GM23338 (cell line): ENCODE data around the gene WDCP. TPM values are rescaled to one million over a fixed set of nuclear protein-coding genes. Genes with fewer than 3 reads are reported as not detected.

Source experiments
- ATAC-seq: fragments of 200-7000 bp; cut with Tn5 transposase; 3 replicates; pipeline ENCODE4 v1.9.1; 2020
- DNase-seq: peaks from one replicate; pipeline ENCODE4 v3.0.0-alpha.2; 2015; ENCODE audit warnings: low spot score
- H2AFZ ChIP-seq: fragments of 200-600 bp; sonication (generic); 2 replicates; pipeline ENCODE4 v1.8.0; 2016; ENCODE audit warnings: antibody characterized with exemption, mild to moderate bottlenecking, moderate library complexity
- H3F3A ChIP-seq: fragments of 200-600 bp; sonication (generic); replicated peaks from 2 replicates; pipeline ENCODE4 v1.8.0; 2017; ENCODE audit warnings: antibody characterized with exemption, mixed run types, low read depth
- H3K27ac ChIP-seq: fragments of 200-600 bp; sonication (generic); 2 replicates; pipeline ENCODE4 v1.6.1; 2016; ENCODE audit warnings: low read depth
- H3K27me3 ChIP-seq: fragments of 200-600 bp; sonication (generic); 2 replicates; pipeline ENCODE4 v1.8.0; 2016; ENCODE audit warnings: mild to moderate bottlenecking, mixed run types, moderate library complexity; ENCODE audit not compliant: insufficient read depth
- H3K36me3 ChIP-seq: fragments of 200-600 bp; sonication (generic); 2 replicates; pipeline ENCODE4 v1.8.0; 2016; ENCODE audit warnings: mild to moderate bottlenecking; ENCODE audit not compliant: insufficient read depth
- H3K4me1 ChIP-seq: fragments of 200-600 bp; sonication (generic); 2 replicates; pipeline ENCODE4 v1.8.0; 2016; ENCODE audit warnings: mild to moderate bottlenecking, moderate library complexity; ENCODE audit not compliant: insufficient read depth
- H3K4me2 ChIP-seq: fragments of 200-600 bp; sonication (generic); 2 replicates; pipeline ENCODE4 v1.7.1; 2017; ENCODE audit warnings: mixed run types
- H3K4me3 ChIP-seq: fragments of 200-600 bp; sonication (generic); 2 replicates; pipeline ENCODE4 v1.6.1; 2016; ENCODE audit warnings: mixed run types
- H3K79me2 ChIP-seq: fragments of 200-600 bp; sonication (generic); replicated peaks from 2 replicates; pipeline ENCODE4 v1.8.0; 2017; ENCODE audit warnings: mild to moderate bottlenecking; ENCODE audit not compliant: insufficient read depth
- H3K9me2 ChIP-seq: fragments of 200-600 bp; sonication (generic); 2 replicates; pipeline ENCODE4 v1.8.0; 2017; ENCODE audit not compliant: insufficient read depth
- H4K20me1 ChIP-seq: fragments of 200-600 bp; sonication (generic); replicated peaks from 2 replicates; pipeline ENCODE4 v1.8.0; 2017; ENCODE audit warnings: mild to moderate bottlenecking; ENCODE audit not compliant: insufficient read depth
- H3K27ac Mint-ChIP-seq: 2 replicates; pipeline ENCODE4 v1.8.0; 2020; ENCODE audit warnings: inconsistent platforms, mild to moderate bottlenecking, moderate library complexity, mixed read lengths
- H3K27me3 Mint-ChIP-seq: 3 replicates; pipeline ENCODE4 v1.8.0; 2022; ENCODE audit warnings: low read depth, mild to moderate bottlenecking, moderate library complexity, mixed read lengths, inconsistent platforms; ENCODE audit not compliant: insufficient read depth, poor library complexity
- H3K36me3 Mint-ChIP-seq: 3 replicates; pipeline ENCODE4 v1.8.0; 2021; ENCODE audit warnings: low read depth, mild to moderate bottlenecking, inconsistent platforms, moderate library complexity, mixed read lengths
- H3K4me1 Mint-ChIP-seq: 3 replicates; pipeline ENCODE4 v1.8.0; 2020; ENCODE audit warnings: mild to moderate bottlenecking, inconsistent platforms, mixed read lengths
- H3K4me3 Mint-ChIP-seq: 3 replicates; pipeline ENCODE4 v1.8.0; 2021; ENCODE audit warnings: moderate library complexity, mild to moderate bottlenecking, inconsistent platforms, mixed read lengths
- H3K9me3 Mint-ChIP-seq: 3 replicates; pipeline ENCODE4 v1.8.0; 2020; ENCODE audit warnings: moderate library complexity, mild to moderate bottlenecking, inconsistent platforms, mixed read lengths
- CREB1 ChIP-seq: fragments of 250-450 bp; sonication (Bioruptor Pico); IDR thresholded peaks from 2 replicates; pipeline ENCODE4 v1.5.0; 2020; ENCODE audit warnings: low read depth, mild to moderate bottlenecking, moderate library complexity
- EZH2 ChIP-seq: fragments of 200-600 bp; sonication (generic); IDR thresholded peaks from one replicate; pipeline ENCODE4 v1.8.0; 2017; ENCODE audit warnings: antibody characterized with exemption, mild to moderate bottlenecking, low read depth; ENCODE audit not compliant: unreplicated experiment
- EZH2phosphoT487 ChIP-seq: fragments of 200-600 bp; sonication (generic); IDR thresholded peaks from one replicate; pipeline ENCODE4 v1.8.1; 2018; ENCODE audit warnings: antibody characterized with exemption; ENCODE audit not compliant: unreplicated experiment
- JUNB ChIP-seq: IDR thresholded peaks from one replicate; pipeline ENCODE4 v1.6.1; 2016; ENCODE audit warnings: antibody characterized with exemption; ENCODE audit not compliant: unreplicated experiment
- NANOG ChIP-seq: IDR thresholded peaks from 2 replicates; pipeline ENCODE4 v1.6.1; 2016; ENCODE audit warnings: antibody characterized with exemption, borderline replicate concordance
- POLR2AphosphoS5 ChIP-seq: IDR thresholded peaks from 2 replicates; pipeline ENCODE4 v1.6.1; 2016; ENCODE audit warnings: antibody characterized with exemption, low read depth
- STAT1 ChIP-seq: IDR thresholded peaks from one replicate; pipeline ENCODE4 v1.6.1; 2016; ENCODE audit warnings: antibody characterized with exemption; ENCODE audit not compliant: unreplicated experiment
- ZNF114 ChIP-seq: fragments of 250-450 bp; sonication (Bioruptor Pico); IDR thresholded peaks from 2 replicates; pipeline ENCODE4 v1.5.0; 2020; ENCODE audit warnings: mild to moderate bottlenecking, moderate library complexity
- ZNF331 ChIP-seq: fragments of 250-450 bp; sonication (Bioruptor Pico); IDR thresholded peaks from 2 replicates; pipeline ENCODE4 v1.5.0; 2020; ENCODE audit warnings: low read depth, mild to moderate bottlenecking, moderate library complexity
- polyA plus RNA-seq: library from polyadenylated mRNA; unstranded; fragments of >200 nt; fragmentation: Nextera tagmentation; extraction: Ambion mirVana; gene quantifications from 2 replicates; pipeline ENCODE4 v1.2.1, GENCODE V29; 2016
- total RNA-seq: library from RNA; depleted of rRNA; stranded (reverse); fragments of >200 nt; shearing (Covaris generic); gene quantifications from 2 replicates; pipeline ENCODE4 v1.2.3, GENCODE V29; 2014
- TF ChIP-seq, protein P1 (sequence below): IDR thresholded peaks from 2 replicates; pipeline ENCODE4 v1.6.1; 2016; ENCODE audit warnings: antibody characterized with exemption
- TF ChIP-seq, protein P2 (sequence below), 2 experiments: fragments of 200-600 bp in 1 of 2; sonication (generic) in 1 of 2; conservative IDR thresholded peaks; 2 replicates each; pipeline versions ENCODE4 v1.5.1 to v1.6.1; 2016 to 2017; ENCODE audit warnings: antibody characterized with exemption in 2 of 2, low read depth in 2 of 2, mild to moderate bottlenecking in 2 of 2, moderate library complexity in 1 of 2
- TF ChIP-seq, protein P3 (sequence below): fragments of 250-450 bp; sonication (Bioruptor Pico); IDR thresholded peaks from 2 replicates; pipeline ENCODE4 v1.5.0; 2020; ENCODE audit warnings: mild to moderate bottlenecking, moderate library complexity
- TF ChIP-seq, protein P4 (sequence below): IDR thresholded peaks from one replicate; pipeline ENCODE4 v1.6.1; 2018; ENCODE audit warnings: antibody characterized with exemption; ENCODE audit not compliant: unreplicated experiment

The WDCP gene
- total and polyA plus RNA-seq, 2 experiments from 2014 or later: 10.5 to 28.6 TPM

DNA sequence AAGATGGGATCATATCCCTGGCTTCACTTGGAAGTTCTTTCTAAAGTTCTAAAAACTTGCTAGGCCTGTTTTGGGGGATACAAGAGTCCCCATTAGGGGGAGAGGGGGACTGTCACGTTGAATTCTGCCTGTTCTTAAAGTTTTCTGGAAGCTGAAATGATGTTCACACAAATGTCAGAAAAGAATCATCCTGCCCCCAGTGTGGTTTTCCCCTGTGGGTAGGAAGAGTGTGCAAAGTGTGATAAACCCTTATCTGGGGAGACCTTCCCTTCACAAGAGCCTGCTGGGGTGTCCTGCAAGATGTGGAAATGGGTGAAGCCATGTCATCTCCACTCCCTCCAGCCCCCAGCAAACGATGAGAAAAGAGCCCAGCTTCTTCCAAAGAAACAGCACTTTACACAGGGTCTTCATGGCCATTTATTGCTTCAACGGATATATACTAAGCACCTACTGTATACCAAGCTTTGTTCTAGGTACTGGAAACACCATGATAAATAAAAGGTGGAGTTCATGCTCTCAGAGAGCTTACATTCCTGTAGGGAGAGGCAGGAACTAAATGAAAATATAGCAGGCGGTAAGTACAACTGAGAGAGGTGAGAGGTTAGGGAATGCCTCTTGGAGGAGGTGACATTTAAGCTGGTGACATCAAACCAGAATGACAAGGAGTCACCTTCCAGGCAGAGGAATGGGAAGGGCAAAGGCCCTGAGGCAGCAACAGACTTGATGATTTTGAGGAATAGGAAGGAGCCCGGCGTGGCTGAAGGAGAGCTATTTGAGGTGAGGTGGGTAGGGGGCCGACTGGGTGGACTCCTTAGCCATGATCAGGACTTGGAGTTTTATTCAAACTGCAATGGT is 35.7 kb downstream of the WDCP start:
- H2AFZ ChIP-seq: no peak overlapping the region
- DNase-seq: no peak
- peaks cover 11% of the 10 kb centered on the region; the same call in 1 of the 2 replicates for H3F3A ChIP-seq
- H3K4me1 Mint-ChIP-seq: peaks cover 20% of the 10 kb centered on the region; the same call in 2 of the 3 replicates
- no peak for ATAC-seq
- no peak overlapping the region; the same call in 2 of the 3 replicates for H3K4me3 Mint-ChIP-seq
- peaks cover 14% of the 10 kb centered on the region for H3K27me3 ChIP-seq
- H3K9me2 ChIP-seq: no peaks in the 10 kb centered on the region
- H3K27ac ChIP-seq: no peak overlapping the region
- H3K27ac Mint-ChIP-seq: no peak overlapping the region
- H3K36me3 Mint-ChIP-seq: no peaks in the 10 kb centered on the region
- H3K36me3 ChIP-seq: no peaks in the 10 kb centered on the region
- H3K27me3 Mint-ChIP-seq: peaks cover 15% of the 10 kb centered on the region
- no peak overlapping the region; the same call in 1 of the 2 replicates for H3K4me3 ChIP-seq
- TF ChIP-seq, protein P1, sequence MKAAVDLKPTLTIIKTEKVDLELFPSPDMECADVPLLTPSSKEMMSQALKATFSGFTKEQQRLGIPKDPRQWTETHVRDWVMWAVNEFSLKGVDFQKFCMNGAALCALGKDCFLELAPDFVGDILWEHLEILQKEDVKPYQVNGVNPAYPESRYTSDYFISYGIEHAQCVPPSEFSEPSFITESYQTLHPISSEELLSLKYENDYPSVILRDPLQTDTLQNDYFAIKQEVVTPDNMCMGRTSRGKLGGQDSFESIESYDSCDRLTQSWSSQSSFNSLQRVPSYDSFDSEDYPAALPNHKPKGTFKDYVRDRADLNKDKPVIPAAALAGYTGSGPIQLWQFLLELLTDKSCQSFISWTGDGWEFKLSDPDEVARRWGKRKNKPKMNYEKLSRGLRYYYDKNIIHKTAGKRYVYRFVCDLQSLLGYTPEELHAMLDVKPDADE: no peak
- no peak for TF ChIP-seq STAT1
- no peak for TF ChIP-seq NANOG
- TF ChIP-seq, protein P2, sequence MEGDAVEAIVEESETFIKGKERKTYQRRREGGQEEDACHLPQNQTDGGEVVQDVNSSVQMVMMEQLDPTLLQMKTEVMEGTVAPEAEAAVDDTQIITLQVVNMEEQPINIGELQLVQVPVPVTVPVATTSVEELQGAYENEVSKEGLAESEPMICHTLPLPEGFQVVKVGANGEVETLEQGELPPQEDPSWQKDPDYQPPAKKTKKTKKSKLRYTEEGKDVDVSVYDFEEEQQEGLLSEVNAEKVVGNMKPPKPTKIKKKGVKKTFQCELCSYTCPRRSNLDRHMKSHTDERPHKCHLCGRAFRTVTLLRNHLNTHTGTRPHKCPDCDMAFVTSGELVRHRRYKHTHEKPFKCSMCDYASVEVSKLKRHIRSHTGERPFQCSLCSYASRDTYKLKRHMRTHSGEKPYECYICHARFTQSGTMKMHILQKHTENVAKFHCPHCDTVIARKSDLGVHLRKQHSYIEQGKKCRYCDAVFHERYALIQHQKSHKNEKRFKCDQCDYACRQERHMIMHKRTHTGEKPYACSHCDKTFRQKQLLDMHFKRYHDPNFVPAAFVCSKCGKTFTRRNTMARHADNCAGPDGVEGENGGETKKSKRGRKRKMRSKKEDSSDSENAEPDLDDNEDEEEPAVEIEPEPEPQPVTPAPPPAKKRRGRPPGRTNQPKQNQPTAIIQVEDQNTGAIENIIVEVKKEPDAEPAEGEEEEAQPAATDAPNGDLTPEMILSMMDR (conservative IDR thresholded peaks at IDR 0.05; ENCODE audit: low read depth in 2 of 2): no peak
- TF ChIP-seq, protein P3, sequence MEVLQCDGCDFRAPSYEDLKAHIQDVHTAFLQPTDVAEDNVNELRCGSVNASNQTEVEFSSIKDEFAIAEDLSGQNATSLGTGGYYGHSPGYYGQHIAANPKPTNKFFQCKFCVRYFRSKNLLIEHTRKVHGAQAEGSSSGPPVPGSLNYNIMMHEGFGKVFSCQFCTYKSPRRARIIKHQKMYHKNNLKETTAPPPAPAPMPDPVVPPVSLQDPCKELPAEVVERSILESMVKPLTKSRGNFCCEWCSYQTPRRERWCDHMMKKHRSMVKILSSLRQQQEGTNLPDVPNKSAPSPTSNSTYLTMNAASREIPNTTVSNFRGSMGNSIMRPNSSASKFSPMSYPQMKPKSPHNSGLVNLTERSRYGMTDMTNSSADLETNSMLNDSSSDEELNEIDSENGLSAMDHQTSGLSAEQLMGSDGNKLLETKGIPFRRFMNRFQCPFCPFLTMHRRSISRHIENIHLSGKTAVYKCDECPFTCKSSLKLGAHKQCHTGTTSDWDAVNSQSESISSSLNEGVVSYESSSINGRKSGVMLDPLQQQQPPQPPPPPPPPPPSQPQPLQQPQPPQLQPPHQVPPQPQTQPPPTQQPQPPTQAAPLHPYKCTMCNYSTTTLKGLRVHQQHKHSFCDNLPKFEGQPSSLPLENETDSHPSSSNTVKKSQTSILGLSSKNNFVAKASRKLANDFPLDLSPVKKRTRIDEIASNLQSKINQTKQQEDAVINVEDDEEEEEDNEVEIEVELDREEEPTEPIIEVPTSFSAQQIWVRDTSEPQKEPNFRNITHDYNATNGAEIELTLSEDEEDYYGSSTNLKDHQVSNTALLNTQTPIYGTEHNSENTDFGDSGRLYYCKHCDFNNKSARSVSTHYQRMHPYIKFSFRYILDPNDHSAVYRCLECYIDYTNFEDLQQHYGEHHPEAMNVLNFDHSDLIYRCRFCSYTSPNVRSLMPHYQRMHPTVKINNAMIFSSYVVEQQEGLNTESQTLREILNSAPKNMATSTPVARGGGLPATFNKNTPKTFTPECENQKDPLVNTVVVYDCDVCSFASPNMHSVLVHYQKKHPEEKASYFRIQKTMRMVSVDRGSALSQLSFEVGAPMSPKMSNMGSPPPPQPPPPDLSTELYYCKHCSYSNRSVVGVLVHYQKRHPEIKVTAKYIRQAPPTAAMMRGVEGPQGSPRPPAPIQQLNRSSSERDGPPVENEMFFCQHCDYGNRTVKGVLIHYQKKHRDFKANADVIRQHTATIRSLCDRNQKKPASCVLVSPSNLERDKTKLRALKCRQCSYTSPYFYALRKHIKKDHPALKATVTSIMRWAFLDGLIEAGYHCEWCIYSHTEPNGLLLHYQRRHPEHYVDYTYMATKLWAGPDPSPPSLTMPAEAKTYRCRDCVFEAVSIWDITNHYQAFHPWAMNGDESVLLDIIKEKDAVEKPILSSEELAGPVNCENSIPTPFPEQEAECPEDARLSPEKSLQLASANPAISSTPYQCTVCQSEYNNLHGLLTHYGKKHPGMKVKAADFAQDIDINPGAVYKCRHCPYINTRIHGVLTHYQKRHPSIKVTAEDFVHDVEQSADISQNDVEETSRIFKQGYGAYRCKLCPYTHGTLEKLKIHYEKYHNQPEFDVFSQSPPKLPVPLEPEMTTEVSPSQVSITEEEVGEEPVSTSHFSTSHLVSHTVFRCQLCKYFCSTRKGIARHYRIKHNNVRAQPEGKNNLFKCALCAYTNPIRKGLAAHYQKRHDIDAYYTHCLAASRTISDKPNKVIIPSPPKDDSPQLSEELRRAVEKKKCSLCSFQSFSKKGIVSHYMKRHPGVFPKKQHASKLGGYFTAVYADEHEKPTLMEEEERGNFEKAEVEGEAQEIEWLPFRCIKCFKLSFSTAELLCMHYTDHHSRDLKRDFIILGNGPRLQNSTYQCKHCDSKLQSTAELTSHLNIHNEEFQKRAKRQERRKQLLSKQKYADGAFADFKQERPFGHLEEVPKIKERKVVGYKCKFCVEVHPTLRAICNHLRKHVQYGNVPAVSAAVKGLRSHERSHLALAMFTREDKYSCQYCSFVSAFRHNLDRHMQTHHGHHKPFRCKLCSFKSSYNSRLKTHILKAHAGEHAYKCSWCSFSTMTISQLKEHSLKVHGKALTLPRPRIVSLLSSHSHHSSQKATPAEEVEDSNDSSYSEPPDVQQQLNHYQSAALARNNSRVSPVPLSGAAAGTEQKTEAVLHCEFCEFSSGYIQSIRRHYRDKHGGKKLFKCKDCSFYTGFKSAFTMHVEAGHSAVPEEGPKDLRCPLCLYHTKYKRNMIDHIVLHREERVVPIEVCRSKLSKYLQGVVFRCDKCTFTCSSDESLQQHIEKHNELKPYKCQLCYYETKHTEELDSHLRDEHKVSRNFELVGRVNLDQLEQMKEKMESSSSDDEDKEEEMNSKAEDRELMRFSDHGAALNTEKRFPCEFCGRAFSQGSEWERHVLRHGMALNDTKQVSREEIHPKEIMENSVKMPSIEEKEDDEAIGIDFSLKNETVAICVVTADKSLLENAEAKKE (CRISPR knock-in tag): no peak
- no peak for TF ChIP-seq ZNF331 (CRISPR knock-in tag)
- no peak for TF ChIP-seq EZH2
- TF ChIP-seq CREB1 (CRISPR knock-in tag): no peak
- TF ChIP-seq ZNF114 (CRISPR knock-in tag): no peak
- no peak for TF ChIP-seq POLR2AphosphoS5
- TF ChIP-seq EZH2phosphoT487: no peak
- TF ChIP-seq, protein P4, sequence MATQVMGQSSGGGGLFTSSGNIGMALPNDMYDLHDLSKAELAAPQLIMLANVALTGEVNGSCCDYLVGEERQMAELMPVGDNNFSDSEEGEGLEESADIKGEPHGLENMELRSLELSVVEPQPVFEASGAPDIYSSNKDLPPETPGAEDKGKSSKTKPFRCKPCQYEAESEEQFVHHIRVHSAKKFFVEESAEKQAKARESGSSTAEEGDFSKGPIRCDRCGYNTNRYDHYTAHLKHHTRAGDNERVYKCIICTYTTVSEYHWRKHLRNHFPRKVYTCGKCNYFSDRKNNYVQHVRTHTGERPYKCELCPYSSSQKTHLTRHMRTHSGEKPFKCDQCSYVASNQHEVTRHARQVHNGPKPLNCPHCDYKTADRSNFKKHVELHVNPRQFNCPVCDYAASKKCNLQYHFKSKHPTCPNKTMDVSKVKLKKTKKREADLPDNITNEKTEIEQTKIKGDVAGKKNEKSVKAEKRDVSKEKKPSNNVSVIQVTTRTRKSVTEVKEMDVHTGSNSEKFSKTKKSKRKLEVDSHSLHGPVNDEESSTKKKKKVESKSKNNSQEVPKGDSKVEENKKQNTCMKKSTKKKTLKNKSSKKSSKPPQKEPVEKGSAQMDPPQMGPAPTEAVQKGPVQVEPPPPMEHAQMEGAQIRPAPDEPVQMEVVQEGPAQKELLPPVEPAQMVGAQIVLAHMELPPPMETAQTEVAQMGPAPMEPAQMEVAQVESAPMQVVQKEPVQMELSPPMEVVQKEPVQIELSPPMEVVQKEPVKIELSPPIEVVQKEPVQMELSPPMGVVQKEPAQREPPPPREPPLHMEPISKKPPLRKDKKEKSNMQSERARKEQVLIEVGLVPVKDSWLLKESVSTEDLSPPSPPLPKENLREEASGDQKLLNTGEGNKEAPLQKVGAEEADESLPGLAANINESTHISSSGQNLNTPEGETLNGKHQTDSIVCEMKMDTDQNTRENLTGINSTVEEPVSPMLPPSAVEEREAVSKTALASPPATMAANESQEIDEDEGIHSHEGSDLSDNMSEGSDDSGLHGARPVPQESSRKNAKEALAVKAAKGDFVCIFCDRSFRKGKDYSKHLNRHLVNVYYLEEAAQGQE: no peak
- no peak for TF ChIP-seq JUNB
- H3K79me2 ChIP-seq: no peaks in the 10 kb centered on the region
- H3K9me3 Mint-ChIP-seq: no peaks in the 10 kb centered on the region
- H3K4me1 ChIP-seq: peaks cover 18% of the 10 kb centered on the region
- H3K4me2 ChIP-seq: peak overlapping the region; percentile 87
- H4K20me1 ChIP-seq: no peaks in the 10 kb centered on the region
